Measurements from ENCODE around the gene DENND4A. TPM values are rescaled to one million over a fixed set of nuclear protein-coding genes. Genes with fewer than 3 reads are reported as not detected.
"Not testable (repeated sequence)": the region's sequence is repeated elsewhere in the genome, so short reads cannot be mapped to it uniquely, and the experiment has no call there.

The DENND4A gene
- total RNA-seq, 1 donor from 2014 or later, result 17.5 TPM

DNA sequence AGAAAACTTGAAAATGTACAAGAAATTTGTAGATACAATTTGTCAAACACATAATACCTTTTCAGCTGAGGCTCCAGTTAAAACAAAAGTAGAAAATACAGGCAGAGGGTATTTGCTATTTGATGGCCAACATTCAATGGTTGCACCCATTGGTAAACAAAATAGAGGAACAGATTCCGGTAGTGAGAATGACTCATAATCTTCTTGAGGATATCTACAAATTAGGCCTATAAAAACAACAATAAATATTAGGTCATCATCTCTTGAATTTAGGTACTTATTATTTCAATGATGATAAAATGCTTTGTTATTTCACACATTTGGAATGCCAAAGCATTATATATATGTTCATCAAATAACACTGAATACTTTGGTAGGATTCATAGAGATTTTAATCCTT lies 53.4 kb downstream of the DENND4A start:
- Mint-ChIP-seq H3K36me3 (ENCODE audit: insufficient read depth) (peaks cover 12% of the 10 kb centered on the region), H3K9me3 (ENCODE audit: low read depth) (no peaks in the 10 kb centered on the region), H3K27me3 (no peaks in the 10 kb centered on the region), H3K4me1 (ENCODE audit: low read depth) (peaks cover 3% of the 10 kb centered on the region), H3K4me3 (ENCODE audit: low read depth) (no peak overlapping the region), H3K27ac (no peak overlapping the region)
- TF ChIP-seq, protein P1, sequence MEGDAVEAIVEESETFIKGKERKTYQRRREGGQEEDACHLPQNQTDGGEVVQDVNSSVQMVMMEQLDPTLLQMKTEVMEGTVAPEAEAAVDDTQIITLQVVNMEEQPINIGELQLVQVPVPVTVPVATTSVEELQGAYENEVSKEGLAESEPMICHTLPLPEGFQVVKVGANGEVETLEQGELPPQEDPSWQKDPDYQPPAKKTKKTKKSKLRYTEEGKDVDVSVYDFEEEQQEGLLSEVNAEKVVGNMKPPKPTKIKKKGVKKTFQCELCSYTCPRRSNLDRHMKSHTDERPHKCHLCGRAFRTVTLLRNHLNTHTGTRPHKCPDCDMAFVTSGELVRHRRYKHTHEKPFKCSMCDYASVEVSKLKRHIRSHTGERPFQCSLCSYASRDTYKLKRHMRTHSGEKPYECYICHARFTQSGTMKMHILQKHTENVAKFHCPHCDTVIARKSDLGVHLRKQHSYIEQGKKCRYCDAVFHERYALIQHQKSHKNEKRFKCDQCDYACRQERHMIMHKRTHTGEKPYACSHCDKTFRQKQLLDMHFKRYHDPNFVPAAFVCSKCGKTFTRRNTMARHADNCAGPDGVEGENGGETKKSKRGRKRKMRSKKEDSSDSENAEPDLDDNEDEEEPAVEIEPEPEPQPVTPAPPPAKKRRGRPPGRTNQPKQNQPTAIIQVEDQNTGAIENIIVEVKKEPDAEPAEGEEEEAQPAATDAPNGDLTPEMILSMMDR (IDR thresholded peaks at IDR 0.05; ENCODE audit: unreplicated experiment), result no peak
- DNase-seq (ENCODE audit: low spot score, unreplicated experiment), result no peak

DNA sequence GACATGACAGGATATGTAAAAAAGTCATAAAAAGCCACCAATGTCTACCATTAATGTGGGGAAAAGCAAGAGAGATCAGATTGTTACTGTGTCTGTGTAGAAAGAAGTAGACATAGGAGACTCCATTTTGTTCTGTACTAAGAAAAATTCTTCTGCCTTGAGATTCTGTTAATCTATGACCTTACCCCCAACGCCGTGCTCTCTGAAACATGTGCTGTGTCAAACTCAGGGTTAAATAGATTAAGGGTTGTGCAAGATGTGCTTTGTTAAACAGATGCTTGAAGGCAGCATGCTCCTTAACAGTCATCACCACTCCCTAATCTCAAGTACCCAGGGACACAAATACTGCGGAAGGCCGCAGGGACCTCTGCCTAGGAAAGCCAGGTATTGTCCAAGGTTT lies 58.5 kb downstream of the DENND4A start:
- H3K27ac Mint-ChIP-seq; H3K4me1 Mint-ChIP-seq (ENCODE audit: low read depth); H3K27me3 Mint-ChIP-seq; H3K4me3 Mint-ChIP-seq (ENCODE audit: low read depth); DNase-seq (ENCODE audit: low spot score, unreplicated experiment); H3K9me3 Mint-ChIP-seq (ENCODE audit: low read depth): not testable (repeated sequence)
- H3K36me3 Mint-ChIP-seq (ENCODE audit: insufficient read depth), result peaks cover 13% of the 10 kb centered on the region

DNA sequence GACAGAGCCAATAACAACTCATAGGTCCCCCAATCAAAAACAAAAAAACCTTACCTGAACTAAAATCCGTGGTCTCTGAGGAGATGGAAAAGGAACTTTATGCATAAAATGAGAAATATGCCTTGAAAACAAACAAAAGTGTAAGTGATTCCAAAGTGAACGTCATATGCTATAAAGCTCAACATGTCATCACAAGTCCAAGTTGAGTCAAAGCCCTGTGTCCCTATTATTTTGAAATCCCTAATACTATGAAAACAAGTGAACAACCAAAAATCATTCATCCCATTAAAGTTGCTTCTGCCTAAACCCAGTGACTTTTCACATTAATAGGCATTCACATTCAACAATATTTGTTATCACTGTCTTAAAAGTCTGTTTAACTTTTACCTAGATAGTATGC lies 59.4 kb downstream of the DENND4A start:
- H3K36me3 Mint-ChIP-seq (ENCODE audit: insufficient read depth), result peaks cover 13% of the 10 kb centered on the region
- H3K27ac Mint-ChIP-seq, result no peak overlapping the region
- H3K9me3 Mint-ChIP-seq (ENCODE audit: low read depth), result no peaks in the 10 kb centered on the region
- no peak for DNase-seq (ENCODE audit: low spot score, unreplicated experiment)
- peaks cover 3% of the 10 kb centered on the region for H3K4me1 Mint-ChIP-seq (ENCODE audit: low read depth)
- H3K27me3 Mint-ChIP-seq, result no peaks in the 10 kb centered on the region
- TF ChIP-seq, protein P1 (IDR thresholded peaks at IDR 0.05; ENCODE audit: unreplicated experiment), result no peak
- H3K4me3 Mint-ChIP-seq (ENCODE audit: low read depth), result no peak overlapping the region

DNA sequence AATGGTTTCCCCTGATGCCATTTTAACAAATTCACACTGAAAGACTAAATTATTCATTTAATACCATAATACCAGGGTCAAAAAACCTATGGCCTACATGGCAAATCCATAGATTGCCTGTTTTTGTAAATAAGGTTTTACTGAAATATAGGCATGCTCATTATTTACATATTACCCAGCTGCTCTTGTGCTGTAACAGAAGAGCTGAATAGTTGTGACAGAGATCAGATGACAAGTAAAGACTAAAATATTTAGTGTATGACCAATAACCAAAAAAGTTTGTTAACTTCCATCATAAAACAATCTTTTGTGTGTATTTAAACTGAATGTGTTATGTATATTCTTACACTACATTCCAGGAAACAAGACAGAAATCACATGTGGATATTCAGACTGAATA lies 60.2 kb downstream of the DENND4A start:
- Mint-ChIP-seq H3K27me3 (no peaks in the 10 kb centered on the region), H3K36me3 (ENCODE audit: insufficient read depth) (peaks cover 10% of the 10 kb centered on the region), H3K27ac (no peak overlapping the region), H3K4me3 (ENCODE audit: low read depth) (no peak overlapping the region), H3K9me3 (ENCODE audit: low read depth) (no peaks in the 10 kb centered on the region), H3K4me1 (ENCODE audit: low read depth) (peaks cover 3% of the 10 kb centered on the region)
- no peak for DNase-seq (ENCODE audit: low spot score, unreplicated experiment)
- TF ChIP-seq, protein P1 (IDR thresholded peaks at IDR 0.05; ENCODE audit: unreplicated experiment), result no peak

DNA sequence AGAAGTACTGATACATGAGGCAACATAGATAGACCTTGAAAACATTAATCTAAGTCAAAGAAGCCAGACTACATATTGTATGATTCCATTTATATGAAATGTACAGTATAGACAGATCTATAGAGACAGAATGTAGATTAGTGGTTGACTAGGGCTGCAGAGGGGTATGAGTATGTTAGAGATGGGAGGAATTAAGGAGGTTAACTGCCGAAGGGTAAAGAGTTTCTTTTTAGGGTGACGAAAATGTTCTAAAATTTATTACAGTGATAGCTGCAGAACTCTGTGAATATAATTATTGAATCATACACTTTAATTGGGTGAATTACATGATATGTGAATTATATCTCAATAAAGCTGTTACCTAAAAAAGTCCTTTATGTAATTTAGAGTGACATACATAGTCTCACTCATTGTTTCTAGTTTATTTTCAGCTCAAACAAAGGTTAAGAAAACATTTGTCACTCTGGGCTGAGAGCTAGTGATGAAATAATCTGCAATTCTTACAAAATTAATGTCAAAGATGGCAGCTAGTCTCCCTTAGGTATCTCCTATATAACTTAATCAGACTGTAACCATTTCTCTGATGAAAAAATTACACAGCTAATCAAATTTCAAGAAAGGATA lies 61.4 kb downstream of the DENND4A start:
- DNase-seq (ENCODE audit: low spot score, unreplicated experiment), result no peak
- peaks cover 12% of the 10 kb centered on the region for H3K36me3 Mint-ChIP-seq (ENCODE audit: insufficient read depth)
- H3K27me3 Mint-ChIP-seq, result no peaks in the 10 kb centered on the region
- no peaks in the 10 kb centered on the region for H3K9me3 Mint-ChIP-seq (ENCODE audit: low read depth)
- H3K4me3 Mint-ChIP-seq (ENCODE audit: low read depth), result no peak overlapping the region
- TF ChIP-seq, protein P1 (IDR thresholded peaks at IDR 0.05; ENCODE audit: unreplicated experiment), result no peak
- H3K4me1 Mint-ChIP-seq (ENCODE audit: low read depth), result peaks cover 3% of the 10 kb centered on the region
- no peak overlapping the region for H3K27ac Mint-ChIP-seq

DNA sequence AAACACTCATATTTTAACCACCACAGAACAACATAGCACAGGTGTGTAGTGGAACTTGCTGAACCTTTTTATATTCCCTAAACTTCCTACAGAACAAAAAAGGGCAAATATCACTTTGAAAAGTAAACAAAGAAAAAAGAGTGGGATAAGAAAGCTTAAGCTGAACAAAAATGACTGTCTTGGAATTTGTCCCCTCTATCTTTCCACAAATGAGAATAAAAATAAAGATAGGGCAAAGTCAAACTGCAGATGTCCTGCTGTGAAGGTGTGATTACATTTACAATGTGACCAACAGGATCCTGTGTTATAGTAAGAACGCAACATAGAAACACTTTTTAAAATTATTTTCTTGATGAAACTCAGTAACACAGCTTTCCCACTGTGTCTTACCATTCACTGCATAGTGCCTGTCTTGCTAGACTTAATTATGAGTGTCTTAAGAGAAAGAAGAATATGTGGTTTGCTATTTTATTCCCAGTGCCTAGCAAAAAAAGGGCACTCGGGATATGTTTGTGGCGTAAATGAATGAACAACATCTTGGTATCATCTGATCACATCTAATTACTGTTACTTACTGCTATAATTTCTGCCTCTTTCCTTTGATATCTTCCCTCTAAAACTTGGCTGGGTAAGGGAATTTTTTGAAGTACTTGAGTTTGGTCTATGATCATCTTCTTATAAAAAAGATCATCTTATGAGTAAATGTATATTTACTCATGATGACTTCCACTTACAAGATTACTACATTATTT lies 67.5 kb downstream of the DENND4A start:
- Mint-ChIP-seq H3K4me3 (ENCODE audit: low read depth) (no peak overlapping the region), H3K27me3 (no peaks in the 10 kb centered on the region), H3K27ac (peak overlapping the region; percentile 42), H3K4me1 (ENCODE audit: low read depth) (peaks cover 5% of the 10 kb centered on the region), H3K9me3 (ENCODE audit: low read depth) (no peaks in the 10 kb centered on the region), H3K36me3 (ENCODE audit: insufficient read depth) (peaks cover 8% of the 10 kb centered on the region)
- TF ChIP-seq, protein P1 (IDR thresholded peaks at IDR 0.05; ENCODE audit: unreplicated experiment), result no peak
- DNase-seq (ENCODE audit: low spot score, unreplicated experiment), result no peak
